NCI-H748 treated with DMSO at 0.1 percent for 48 hours (cell line): Measurements from ENCODE around the gene SLC2A1.
A peak's percentile ranks its signal among the peaks of the same experiment; 100 is the strongest.

ENCODE experiments used
- DNase-seq: peaks from one replicate; lab custom pipeline; 2025; lab: John Stamatoyannopoulos, UW

Gene SLC2A1

DNA sequence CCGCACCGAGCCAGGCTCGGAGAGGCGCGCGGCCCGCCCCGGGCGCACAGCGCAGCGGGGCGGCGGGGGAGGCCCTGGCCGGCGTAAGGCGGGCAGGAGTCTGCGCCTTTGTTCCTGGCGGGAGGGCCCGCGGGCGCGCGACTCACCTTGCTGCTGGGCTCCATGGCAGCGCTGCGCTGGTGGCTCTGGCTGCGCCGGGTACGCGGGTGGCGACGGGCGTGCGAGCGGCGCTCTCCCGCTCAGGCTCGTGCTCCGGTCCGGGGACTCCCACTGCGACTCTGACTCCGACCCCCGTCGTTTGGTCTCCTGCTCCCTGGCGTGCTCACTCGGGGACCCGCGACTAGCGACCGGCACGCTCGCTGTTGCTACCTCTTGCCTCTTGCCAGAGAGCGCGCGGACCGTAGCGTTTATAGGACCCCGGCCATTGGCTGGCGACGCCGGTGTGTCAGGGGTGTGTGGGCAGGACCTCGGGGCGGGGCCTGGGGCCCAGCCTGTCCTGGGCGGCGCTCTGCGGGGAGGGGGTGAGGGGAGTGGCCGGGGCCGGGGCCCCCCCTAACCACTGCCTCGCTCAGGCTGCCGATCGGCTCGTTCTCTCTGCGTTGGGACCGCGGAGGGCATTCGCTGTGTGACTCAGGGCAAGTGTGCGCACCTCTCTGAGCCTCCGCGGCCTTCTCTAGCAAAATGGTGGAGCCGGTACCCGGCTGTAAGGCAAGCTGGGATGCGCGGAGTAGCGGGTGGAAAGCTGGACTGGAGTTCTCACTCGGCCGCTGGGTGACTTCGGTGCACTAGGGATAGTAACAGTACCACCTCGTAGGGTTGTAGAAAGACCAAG lies at the start of gene SLC2A1:
Gene SLC2A1 (minus strand): TSS at position 381 of the 832 bp plus-strand sequence. CDS start 217 bp downstream, at position 164.
- DNase-seq = peak; percentile 100

GRCh38 chr1:43007377-43008114 lies 48.9 kb upstream of the SLC2A1 start:
- DNase-seq = no peak

DNA sequence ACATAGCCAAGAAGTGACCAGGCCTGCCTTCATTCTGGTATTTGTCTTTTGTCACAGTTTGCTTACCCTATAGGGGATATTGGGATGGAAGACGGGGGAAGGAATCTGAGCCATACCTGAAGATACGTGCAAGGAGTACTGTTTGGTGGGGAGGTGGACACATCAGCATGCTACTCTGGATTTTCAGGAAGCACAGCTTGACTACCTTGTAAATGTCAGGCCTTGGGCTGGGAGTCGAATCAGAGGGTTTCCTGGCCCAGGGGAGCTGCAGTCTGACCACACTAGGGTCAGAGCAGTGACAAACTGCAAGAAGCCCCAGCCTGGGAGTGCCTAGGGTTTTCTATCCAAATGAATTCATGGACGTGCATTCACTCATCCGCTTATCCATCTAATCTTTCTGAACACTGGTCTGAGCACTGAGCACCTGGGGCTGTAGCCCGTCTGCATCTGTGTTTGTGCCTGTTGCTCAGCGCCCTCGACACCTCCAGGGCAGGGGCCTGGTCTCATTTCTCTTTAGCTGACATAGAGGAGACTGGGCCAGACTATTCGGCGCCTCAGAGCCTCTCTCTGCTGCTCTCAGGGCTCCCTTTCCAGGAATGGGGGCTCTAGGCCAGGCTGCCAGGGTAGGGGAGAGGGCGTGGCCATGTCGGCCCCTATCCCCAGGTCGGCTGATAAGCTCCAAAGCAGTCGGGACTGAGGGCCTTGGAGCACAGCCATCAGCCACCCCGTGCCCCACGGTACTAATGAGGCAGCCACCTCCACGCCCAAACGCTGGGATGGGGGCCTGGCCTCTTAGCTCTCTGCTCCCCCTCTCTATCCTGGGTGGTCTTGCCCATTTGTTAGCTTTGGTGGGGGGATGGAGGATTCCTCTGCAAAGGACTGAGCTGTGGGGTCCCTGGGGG lies 47.0 kb upstream of the SLC2A1 start:
- DNase-seq = no peak

GRCh38 chr1:43004587-43005459 lies 46.2 kb upstream of the SLC2A1 start:
- DNase-seq = no peak

GRCh38 chr1:43002766-43003165 lies 44.1 kb upstream of the SLC2A1 start:
- DNase-seq = no peak

DNA sequence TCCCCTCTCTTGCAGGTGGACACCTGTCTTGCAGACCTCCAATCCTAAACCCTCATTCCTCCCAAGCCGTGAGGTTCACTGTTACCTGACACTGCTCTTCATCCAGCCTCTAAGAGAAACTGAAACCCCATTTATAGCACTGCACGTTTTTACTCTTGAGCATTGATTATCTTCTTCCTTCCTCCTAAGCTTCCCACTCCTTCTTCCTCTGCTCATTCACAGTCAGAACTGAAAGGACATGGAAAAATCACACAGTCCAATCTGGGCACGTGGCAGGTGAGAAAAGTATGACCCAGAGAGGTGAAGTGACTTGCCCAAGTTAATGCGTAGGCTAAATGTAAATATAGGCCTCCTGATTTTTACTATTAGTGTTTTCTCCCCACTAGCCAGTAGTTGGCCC lies 43.4 kb upstream of the SLC2A1 start:
- no peak for DNase-seq

- no peak for DNase-seq
Measured at GRCh38 chr1:43001434-43001833, 42.8 kb upstream of the SLC2A1 start.

- no peak for DNase-seq
Measured at GRCh38 chr1:43000271-43000670, 41.6 kb upstream of the SLC2A1 start.

- DNase-seq = no peak
Measured at GRCh38 chr1:42999308-42999707, 40.6 kb upstream of the SLC2A1 start.

DNA sequence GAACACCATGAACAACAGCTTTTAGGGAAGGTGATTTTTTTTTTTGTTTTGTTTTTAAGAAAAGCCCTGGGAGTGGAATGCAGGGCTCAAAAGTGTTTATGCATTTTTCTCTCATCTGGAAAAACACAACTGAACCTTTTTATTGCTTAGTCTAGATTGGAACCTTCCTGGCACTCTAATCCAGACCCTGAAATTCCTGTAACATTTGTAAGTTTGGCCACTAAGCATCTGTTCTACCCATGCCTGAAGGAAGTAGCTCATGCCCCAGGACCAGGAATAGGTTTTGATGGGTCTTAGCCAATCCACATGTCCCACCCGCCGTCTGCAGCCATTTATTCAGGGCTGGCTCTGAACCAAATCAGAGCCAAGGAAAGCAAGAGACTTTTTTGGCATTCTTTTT lies 39.7 kb upstream of the SLC2A1 start:
- DNase-seq = no peak

GRCh38 chr1:42996384-42996970 lies 37.8 kb upstream of the SLC2A1 start:
- no peak for DNase-seq

DNA sequence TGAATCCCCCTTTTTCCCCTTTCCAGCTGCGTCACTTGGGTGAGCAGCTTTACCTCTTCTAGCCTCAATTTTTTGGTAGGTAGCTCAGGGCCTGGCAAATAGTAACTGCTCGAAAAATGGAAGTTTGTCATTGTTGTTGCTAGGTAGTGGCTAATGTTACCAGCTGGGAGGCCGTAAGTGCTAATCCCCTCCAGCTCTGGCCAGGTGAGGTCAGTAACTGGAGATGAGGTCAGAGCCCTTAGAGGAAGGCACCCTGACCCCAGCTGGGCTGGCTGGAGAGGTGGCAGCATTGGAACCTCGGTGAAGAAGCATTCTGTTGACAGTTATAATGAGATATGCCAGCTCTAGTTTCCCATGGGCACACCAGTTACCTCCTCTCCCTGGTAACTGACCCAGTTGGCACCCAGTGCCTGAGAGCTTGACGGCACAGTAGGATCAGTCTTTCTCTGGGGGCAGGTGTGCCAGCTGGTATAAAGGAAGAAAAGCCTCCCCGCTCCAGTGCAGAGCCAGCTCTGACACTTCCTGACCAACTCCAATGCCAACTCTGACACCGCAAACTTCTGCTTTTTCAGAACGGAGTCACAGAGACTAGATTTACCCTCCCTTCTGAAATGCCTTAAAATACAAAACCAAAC lies 35.0 kb upstream of the SLC2A1 start:
- no peak for DNase-seq

GRCh38 chr1:42992054-42992571 lies 33.4 kb upstream of the SLC2A1 start:
- no peak for DNase-seq

GRCh38 chr1:42990757-42991346 lies 32.2 kb upstream of the SLC2A1 start:
- DNase-seq = no peak

DNA sequence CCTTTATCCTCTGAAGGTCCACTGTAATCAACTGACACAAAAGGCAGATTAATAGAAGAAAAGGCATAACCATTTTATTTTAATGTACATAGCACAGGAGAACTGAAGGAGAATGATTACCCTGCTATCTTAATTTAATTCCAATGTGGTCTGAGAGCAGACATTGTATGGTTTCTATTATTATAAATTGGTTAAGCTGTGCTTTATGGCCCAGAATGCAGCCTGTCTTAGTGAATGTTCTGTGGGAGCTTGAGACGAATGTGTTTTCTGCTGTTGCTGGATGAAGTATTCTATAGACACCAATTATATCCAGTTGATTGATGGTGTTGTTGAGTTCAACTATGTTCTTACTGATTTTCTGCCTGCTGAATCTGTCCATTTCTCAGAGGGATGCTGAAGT lies 25.0 kb upstream of the SLC2A1 start:
- no peak for DNase-seq

- no peak for DNase-seq
Measured at GRCh38 chr1:42983253-42983652, 24.6 kb upstream of the SLC2A1 start.

DNA sequence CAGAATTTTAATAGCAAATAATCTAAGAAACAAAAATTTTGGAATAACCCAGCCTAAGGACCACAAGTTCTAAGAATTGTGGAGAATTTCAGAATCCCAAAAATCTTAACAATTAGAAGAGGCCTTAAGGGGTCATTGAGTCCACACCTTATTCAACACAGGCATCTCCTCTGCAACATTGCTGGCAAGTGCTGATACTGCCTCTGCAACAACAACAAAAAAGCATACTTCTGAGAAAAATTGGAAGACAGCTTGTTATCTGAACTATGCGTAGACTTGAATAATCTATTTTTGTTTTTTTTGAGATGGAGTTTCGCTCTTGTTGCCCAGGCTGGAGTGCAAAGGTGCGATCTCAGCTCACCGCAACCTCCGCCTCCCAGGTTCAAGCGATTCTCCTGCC lies 24.0 kb upstream of the SLC2A1 start:
- DNase-seq = no peak

DNA sequence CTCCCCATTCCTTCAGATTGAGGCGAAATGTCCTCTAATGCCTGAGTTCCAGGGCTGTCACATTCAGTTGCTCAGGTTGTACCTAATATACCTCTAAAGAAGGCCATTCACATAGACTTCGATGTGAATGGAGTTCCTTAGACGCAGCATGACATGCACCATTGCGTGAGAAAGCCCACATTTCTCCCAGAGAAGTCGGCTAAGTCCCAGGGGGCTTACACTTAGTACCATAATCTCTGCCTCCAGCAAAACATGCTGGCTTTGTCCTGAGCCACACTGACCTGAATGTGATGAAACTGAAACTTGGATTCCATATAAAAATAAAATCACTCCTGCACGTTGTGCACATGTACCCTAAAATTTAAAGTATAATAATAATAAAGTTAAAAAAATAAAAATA lies 23.2 kb upstream of the SLC2A1 start:
- DNase-seq = no peak

DNA sequence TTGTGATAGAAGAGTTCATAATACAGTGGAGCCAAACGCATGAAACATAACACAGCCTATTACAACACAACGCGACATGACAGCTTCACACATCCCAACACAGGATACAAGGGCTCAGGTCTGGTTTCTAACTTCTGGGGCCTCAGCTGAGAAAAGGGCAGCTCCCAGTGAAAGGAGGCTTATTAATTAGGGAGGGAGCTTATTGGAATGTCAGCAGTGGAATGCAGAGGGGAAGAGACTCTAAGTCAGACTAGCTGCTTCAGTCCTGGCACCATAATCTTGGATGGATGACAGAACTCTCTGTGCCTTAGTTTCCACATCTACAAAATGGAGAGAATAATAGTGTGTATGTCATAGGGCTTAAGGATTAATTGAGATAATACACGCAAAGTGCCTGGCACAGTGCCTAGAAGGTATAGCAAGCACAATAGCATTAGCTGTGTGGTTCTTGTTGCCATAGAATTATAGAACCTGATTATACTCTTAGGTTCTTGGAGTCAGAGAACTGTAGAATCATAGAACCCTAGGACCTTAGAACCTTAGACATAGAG lies 22.7 kb upstream of the SLC2A1 start:
- DNase-seq = no peak
